HG02973 (cell line): ENCODE results near the gene DIPK1C.

ENCODE experiments used
- ATAC-seq: cut with Tn5 transposase; IDR thresholded peaks from one replicate; pipeline ENCODE4 v1.9.1; 2021; ENCODE audit warnings: moderate library complexity; ENCODE audit not compliant: unreplicated experiment

Gene DIPK1C

GRCh38 chr18:74486119-74486849 is 29.2 kb upstream of the DIPK1C start:
- ATAC-seq: no peak

GRCh38 chr18:74482697-74483096 is 25.6 kb upstream of the DIPK1C start:
- no peak for ATAC-seq

DNA sequence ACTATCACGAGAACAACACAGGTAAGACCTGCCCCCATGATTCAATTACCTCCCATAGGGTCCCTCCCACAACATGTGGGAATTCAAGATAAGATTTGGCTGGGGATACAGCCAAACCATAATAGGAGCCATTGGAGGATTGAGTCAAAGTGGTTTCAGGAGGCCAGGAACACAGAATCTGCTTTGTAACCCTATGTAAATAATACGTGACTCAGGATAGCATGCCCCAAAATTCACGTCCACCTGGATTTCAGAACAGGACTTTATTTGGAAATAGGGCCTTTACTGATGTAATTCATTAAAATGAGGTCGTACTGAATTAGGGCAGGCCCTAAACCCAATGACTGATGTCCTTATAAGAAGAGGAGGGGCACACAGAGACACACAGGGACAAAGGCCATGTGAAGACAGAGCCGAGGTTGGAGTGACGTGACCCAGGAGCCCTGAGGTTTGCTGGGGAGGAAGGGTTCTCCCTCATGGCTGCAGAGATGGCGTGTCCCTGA is 23.1 kb upstream of the DIPK1C start:
- no peak for ATAC-seq

GRCh38 chr18:74479486-74480148 is 22.5 kb upstream of the DIPK1C start:
- no peak for ATAC-seq

- ATAC-seq: no peak
Observed at GRCh38 chr18:74478880-74479279, 21.8 kb upstream of the DIPK1C start.

GRCh38 chr18:74478316-74478715 is 21.2 kb upstream of the DIPK1C start:
- no peak for ATAC-seq

GRCh38 chr18:74477771-74478170 is 20.7 kb upstream of the DIPK1C start:
- ATAC-seq: no peak

DNA sequence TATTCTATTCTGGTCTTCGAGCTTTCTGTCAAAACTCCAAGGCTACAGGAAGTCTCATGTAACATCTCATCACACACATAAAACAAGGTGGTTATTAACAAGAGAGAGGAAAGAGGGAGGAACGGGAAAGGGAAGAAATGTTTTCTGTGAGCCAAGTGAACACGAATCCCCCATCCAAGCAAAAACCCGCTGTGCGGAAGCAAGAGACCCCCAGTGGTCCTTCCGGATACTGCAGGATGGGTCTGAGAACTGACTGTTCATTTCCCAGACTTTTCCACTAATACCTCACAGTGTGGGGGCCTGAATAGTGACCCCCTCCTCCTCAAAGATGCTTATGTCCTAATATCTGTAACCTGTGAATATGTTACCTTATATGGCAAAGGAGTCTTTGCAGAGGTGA is 19.0 kb upstream of the DIPK1C start:
- ATAC-seq: no peak

DNA sequence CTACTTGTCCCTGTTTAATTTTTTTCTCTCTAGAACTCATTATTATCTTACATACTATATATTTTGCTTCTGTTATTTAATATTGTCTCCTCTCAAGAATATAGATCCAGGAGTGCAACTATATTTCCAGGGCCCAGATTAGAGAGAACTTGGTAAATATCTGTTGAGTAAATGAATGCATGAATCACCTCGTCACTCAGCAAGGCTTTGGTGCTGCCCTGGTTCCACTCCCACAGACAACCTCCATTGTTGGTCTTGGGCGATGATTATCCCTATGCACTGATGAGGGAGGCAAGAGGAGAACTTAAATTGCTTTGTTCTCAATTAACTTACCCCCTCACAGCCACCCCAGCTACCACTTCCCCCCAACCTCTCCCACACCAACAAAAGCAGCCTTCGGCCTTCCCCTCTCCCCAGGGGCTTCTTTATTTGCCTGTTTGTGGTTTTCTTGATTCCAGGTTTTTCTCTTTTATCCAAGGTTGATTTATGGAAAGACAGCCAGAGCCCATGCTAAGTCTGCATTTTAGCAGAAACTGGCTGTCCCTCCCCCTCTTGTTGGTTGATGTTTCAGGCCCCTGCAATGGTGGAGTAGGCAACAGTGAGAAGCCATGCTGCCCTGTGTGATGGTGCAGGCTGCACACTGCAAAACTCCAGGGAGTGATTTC is 17.0 kb upstream of the DIPK1C start:
- ATAC-seq: no peak

DNA sequence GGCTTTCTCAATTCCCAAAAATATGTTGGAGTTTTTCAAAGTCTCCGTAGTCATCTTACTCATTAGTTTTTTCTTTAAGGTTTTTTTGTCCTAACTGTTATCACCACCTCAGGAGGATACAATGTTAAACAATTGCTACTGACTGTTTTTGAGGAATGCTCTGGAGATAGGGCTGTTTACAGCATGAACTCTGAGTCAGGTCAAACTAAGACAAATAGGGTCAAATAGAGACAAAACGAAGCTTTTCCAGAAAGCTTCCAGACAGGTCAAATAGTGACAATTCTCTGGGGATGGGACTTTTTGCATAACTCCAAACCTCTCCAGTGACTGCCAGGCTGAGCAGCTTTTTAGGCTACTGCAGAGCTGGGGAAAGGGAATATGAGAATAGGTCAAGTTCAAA is 15.2 kb upstream of the DIPK1C start:
- ATAC-seq: no peak

DNA sequence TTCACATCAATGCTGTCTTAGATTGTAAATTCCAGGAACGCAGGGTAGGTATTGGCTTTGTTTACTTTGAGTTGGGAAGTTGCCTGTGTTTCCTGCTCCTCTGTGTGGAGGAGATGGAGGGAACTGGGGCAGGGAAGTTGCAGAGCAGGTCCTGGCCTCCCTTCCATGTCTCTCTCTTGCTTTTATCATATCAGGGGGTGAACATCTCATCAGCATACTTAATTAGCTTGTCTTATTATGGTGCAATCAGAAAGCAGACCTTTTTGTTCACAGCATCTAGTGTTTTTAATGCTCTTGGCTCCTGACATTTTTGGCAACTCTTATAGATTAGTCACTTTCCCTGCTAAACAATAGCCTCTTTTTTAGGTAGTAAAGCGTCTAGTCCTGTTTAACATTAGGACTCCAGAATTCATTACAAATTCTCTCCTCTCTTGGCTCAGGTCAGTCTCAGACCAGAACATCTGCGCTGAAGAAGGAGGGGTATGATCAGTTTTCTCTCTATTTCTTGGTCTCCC is 11.5 kb upstream of the DIPK1C start:
- no peak for ATAC-seq

- ATAC-seq: no peak
Observed at GRCh38 chr18:74465775-74466174, 8.7 kb upstream of the DIPK1C start.

- ATAC-seq: no peak
Observed at GRCh38 chr18:74463983-74464382, 6.9 kb upstream of the DIPK1C start.

DNA sequence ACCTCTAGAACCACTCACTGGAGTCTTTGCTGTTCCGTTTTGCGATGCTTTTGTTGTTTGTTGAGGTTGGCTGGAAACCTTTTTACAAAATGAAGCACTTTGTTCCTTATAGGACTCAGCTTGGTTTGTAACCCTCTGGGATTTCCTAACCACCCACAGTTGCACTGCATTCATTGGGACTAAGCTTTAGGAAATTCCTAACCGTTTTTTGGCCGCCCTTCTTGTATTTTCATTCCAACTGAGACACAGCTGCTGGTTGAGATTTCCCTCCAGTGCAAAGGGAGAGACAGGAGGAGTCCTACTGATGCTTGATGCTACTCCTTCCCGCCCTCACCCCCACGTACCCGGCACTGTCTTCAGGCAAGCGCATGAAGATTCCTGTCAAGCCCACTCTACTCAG is 6.1 kb upstream of the DIPK1C start:
- no peak for ATAC-seq

- no peak for ATAC-seq
Observed at GRCh38 chr18:74460825-74461224, 3.7 kb upstream of the DIPK1C start.

DNA sequence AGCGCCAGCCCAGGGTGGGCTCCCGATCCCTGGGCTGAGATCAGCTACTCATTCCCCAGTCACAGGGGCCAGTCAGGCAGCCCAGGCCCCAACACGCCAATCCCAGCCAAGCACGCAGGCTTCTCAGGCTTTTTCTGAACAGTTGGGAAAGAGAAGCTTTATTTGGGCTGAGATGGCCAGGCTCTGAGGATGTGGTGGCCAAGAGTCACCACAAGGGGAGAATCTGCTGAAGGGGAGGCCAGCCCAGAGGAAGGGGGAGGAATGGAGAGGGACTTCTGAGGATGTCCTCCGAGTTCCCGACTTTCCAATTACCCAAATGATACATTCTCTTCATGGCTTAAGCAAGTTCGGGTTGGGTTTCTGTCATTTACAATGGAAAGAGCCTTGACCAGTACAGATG is 2.8 kb upstream of the DIPK1C start:
- ATAC-seq: no peak

DNA sequence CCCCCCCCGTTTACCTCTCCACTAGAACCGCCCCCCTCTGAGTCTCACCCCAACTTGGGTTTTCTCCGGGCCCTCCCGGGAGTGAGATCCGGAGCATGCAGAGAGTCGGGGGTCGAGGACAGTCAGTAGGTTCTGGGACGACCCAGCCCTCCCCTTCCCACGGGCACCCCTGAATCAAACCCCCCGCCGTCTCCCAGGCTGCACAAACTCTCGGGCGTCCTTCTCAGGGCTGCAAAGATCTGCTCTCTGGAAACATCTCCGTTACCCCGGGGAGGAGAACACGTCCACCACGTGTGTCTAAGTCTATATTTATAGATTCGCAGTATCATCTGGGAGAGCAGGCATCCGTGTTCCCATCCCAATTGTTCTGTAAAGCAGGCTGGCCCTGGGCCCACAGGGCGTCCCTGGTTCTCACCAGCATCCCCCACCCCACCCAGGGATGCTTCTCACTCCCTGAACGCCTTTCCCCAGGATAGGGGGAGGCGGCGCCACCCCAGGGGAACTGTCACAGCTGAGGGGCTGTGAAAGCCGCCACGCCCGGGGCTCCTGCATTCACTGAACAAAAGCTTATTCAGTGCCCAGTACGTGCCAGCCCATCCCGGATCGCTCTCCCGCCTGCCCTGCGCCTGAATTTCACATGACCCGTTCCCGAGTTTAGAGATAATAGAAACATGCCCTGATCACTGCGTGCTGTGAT is 765 bp upstream of the DIPK1C start:
- ATAC-seq: no peak

DNA sequence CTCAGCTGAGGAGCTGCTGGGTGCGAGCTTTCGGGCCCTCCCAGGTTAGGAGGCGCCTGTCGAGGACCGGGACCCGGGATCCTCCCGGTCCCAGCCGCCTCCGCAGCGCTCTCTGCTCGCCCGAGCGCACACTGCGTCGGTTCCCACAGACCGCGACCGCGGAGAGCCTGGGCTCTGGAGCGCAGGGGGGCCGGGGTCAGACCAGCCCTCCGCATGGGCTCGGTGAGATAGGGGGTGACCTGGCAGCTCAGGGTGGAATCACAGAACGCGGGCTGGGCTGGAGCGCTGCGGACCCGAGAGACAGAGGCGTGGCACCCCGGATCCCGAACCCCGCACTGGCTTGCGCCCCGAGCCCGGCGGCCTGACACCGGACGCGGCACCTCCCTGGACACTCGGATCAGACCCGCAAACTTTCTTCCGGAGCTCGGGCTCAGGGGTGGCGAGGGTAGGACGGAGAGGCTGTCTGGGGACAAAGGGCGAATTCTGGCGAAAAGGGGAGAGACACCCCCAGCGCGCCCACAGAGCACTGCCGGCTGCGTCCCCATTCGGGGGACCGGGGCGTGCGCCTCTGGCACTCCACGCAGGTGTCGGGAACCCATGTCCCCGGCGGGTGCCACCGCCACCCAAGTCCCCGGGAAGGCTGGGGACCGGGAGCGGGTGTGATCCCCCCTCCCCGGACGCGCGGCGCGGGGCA is 612 bp downstream of the DIPK1C start:
- no peak for ATAC-seq

- ATAC-seq: no peak
Observed at GRCh38 chr18:74456017-74456348, 1.1 kb downstream of the DIPK1C start.

- no peak for ATAC-seq
Observed at GRCh38 chr18:74455386-74455785, 1.7 kb downstream of the DIPK1C start.

DNA sequence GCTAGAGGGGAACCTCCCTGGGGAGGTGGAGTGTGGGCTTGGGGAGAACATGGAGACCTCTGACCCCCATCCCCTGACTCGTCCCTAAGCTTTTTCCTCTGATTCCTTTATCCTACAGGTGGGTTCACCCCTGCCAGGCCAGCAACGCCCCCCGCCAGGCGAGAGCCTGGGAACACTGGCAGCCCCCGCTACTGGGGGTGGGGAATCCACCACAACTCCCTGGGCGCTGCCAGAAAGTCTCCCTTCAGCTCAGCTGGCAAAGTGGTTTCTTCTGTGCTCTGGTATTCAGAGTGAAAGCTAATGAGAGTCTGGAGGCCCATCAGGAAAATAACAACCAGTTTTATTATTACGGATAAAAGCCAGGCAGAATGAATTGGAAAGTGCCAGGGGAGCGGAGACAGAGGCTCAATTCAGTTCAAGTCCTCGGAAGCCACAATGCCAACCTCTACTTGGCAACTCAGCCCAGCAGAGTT is 2.8 kb downstream of the DIPK1C start:
- no peak for ATAC-seq
